Ishikawa (cell line): Measurements from ENCODE around the gene NF1.

Source experiments
- CEBPB ChIP-seq: IDR thresholded peaks from 2 replicates; pipeline ENCODE4 v1.6.1; 2012
- CREB1 ChIP-seq: IDR thresholded peaks from 2 replicates; pipeline ENCODE4 v1.6.1; 2012; ENCODE audit warnings: low read depth
- EGR1 ChIP-seq: IDR thresholded peaks from 2 replicates; pipeline ENCODE4 v1.6.1; 2012
- EP300 ChIP-seq: IDR thresholded peaks from 2 replicates; pipeline ENCODE4 v1.6.1; 2012; ENCODE audit warnings: borderline replicate concordance
- FOXM1 ChIP-seq: IDR thresholded peaks from 2 replicates; pipeline ENCODE4 v1.6.1; 2012; ENCODE audit warnings: low read depth, borderline replicate concordance
- NFIC ChIP-seq: IDR thresholded peaks from 2 replicates; pipeline ENCODE4 v1.6.1; 2012
- RAD21 ChIP-seq: IDR thresholded peaks from 2 replicates; pipeline ENCODE4 v1.6.1; 2012; ENCODE audit warnings: low read depth
- TAF1 ChIP-seq: IDR thresholded peaks from 2 replicates; pipeline ENCODE4 v1.6.1; 2012; ENCODE audit warnings: low read depth, mild to moderate bottlenecking
- TCF12 ChIP-seq: IDR thresholded peaks from 2 replicates; pipeline ENCODE4 v1.6.1; 2012; ENCODE audit warnings: low read depth
- TEAD4 ChIP-seq: IDR thresholded peaks from 2 replicates; pipeline ENCODE4 v1.6.1; 2012
- YY1 ChIP-seq: IDR thresholded peaks from 2 replicates; pipeline ENCODE4 v1.6.1; 2012; ENCODE audit warnings: low read depth
- ZBTB7A ChIP-seq: IDR thresholded peaks from 2 replicates; pipeline ENCODE4 v1.6.1; 2012; ENCODE audit warnings: low read depth
- TF ChIP-seq, protein P1 (sequence below): IDR thresholded peaks from 2 replicates; pipeline ENCODE4 v1.6.1; 2012; ENCODE audit warnings: low read depth, mild to moderate bottlenecking
- TF ChIP-seq, protein P2 (sequence below): IDR thresholded peaks from 2 replicates; pipeline ENCODE4 v1.6.1; 2012
- TF ChIP-seq, protein P3 (sequence below): IDR thresholded peaks from 2 replicates; pipeline ENCODE4 v1.6.1; 2012

NF1 gene

GRCh38 chr17:31175237-31175636 is 80.5 kb downstream of the NF1 start:
- TF ChIP-seq TEAD4 = no peak
- no peak for TF ChIP-seq EP300
- TF ChIP-seq, protein P1, sequence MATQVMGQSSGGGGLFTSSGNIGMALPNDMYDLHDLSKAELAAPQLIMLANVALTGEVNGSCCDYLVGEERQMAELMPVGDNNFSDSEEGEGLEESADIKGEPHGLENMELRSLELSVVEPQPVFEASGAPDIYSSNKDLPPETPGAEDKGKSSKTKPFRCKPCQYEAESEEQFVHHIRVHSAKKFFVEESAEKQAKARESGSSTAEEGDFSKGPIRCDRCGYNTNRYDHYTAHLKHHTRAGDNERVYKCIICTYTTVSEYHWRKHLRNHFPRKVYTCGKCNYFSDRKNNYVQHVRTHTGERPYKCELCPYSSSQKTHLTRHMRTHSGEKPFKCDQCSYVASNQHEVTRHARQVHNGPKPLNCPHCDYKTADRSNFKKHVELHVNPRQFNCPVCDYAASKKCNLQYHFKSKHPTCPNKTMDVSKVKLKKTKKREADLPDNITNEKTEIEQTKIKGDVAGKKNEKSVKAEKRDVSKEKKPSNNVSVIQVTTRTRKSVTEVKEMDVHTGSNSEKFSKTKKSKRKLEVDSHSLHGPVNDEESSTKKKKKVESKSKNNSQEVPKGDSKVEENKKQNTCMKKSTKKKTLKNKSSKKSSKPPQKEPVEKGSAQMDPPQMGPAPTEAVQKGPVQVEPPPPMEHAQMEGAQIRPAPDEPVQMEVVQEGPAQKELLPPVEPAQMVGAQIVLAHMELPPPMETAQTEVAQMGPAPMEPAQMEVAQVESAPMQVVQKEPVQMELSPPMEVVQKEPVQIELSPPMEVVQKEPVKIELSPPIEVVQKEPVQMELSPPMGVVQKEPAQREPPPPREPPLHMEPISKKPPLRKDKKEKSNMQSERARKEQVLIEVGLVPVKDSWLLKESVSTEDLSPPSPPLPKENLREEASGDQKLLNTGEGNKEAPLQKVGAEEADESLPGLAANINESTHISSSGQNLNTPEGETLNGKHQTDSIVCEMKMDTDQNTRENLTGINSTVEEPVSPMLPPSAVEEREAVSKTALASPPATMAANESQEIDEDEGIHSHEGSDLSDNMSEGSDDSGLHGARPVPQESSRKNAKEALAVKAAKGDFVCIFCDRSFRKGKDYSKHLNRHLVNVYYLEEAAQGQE = no peak
- TF ChIP-seq, protein P2, sequence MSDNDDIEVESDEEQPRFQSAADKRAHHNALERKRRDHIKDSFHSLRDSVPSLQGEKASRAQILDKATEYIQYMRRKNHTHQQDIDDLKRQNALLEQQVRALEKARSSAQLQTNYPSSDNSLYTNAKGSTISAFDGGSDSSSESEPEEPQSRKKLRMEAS = no peak

- TF ChIP-seq, protein P2 = no peak
- TF ChIP-seq TAF1 (no peak), CEBPB (no peak), EGR1 (no peak), FOXM1 (no peak), EP300 (no peak), NFIC (no peak), ZBTB7A (no peak), RAD21 (no peak), TEAD4 (no peak), YY1 (no peak), TCF12 (no peak), CREB1 (no peak)
- TF ChIP-seq, protein P1 = no peak
- TF ChIP-seq, protein P3, sequence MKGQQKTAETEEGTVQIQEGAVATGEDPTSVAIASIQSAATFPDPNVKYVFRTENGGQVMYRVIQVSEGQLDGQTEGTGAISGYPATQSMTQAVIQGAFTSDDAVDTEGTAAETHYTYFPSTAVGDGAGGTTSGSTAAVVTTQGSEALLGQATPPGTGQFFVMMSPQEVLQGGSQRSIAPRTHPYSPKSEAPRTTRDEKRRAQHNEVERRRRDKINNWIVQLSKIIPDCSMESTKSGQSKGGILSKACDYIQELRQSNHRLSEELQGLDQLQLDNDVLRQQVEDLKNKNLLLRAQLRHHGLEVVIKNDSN = no peak
Measured at GRCh38 chr17:31195305-31195704, 100.5 kb downstream of the NF1 start.

DNA sequence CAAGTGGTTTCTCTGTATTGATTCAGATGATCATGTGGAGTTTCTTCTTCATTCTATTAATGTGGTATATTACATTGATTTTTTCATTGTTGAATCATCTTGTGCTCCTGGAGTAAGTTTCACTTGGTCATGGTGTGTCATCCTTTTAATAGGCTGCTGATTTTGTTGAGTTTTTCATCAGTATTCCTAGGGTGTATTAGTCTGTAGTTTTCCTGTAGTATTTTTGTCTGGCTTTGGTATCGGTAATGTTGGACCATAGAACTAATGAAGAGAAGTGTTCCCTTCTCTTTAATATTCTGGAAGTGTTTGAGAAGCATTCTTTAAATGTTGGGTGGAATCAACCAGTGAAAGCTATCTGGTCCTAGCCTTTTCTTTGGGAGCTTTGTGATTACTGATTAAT is 103.2 kb downstream of the NF1 start:
- no peak for TF ChIP-seq TAF1
- TF ChIP-seq ZBTB7A = no peak
- TF ChIP-seq, protein P3 = no peak
- TF ChIP-seq EP300 = no peak
- no peak for TF ChIP-seq FOXM1
- no peak for TF ChIP-seq YY1
- TF ChIP-seq, protein P2 = no peak
- no peak for TF ChIP-seq TEAD4
- TF ChIP-seq EGR1 = no peak
- TF ChIP-seq NFIC = no peak
- TF ChIP-seq RAD21 = no peak

- TF ChIP-seq CEBPB = no peak
- no peak for TF ChIP-seq RAD21
- no peak for TF ChIP-seq TAF1
- no peak for TF ChIP-seq TCF12
- no peak for TF ChIP-seq YY1
- TF ChIP-seq EGR1 = no peak
- no peak for TF ChIP-seq FOXM1
- TF ChIP-seq EP300 = no peak
- TF ChIP-seq, protein P2 = no peak
- no peak for TF ChIP-seq CREB1
- TF ChIP-seq, protein P3 = no peak
Measured at GRCh38 chr17:31200287-31200686, 105.5 kb downstream of the NF1 start.

- TF ChIP-seq TAF1 (no peak), TEAD4 (no peak), TCF12 (no peak), RAD21 (no peak), YY1 (no peak), EP300 (no peak), ZBTB7A (no peak), CEBPB (no peak), FOXM1 (no peak), NFIC (no peak), CREB1 (no peak), EGR1 (no peak)
- TF ChIP-seq, protein P1 = no peak
- TF ChIP-seq, protein P3 = no peak
Measured at GRCh38 chr17:31202968-31203367, 108.2 kb downstream of the NF1 start.
